Measurements from ENCODE around the gene CASZ1. TPM values are rescaled to one million over a fixed set of nuclear protein-coding genes. Genes with fewer than 3 reads are reported as not detected.
A peak's percentile ranks its signal among the peaks of the same experiment; 100 is the strongest.

CASZ1 gene
- total RNA-seq, 1 experiment from 2014 or later, result 1.1 TPM

GRCh38 chr1:10652626-10653025 lies 143.8 kb downstream of the CASZ1 start:
- no peak for DNase-seq (ENCODE audit: low spot score)

- no peak for DNase-seq (ENCODE audit: low spot score)
Measured at GRCh38 chr1:10651793-10652192, 144.7 kb downstream of the CASZ1 start.

- DNase-seq (ENCODE audit: low spot score), result peak; percentile 10
Measured at GRCh38 chr1:10651389-10651766, 145.1 kb downstream of the CASZ1 start.

- DNase-seq (ENCODE audit: low spot score), result no peak
Measured at GRCh38 chr1:10650556-10651388, 145.7 kb downstream of the CASZ1 start.

- no peak for DNase-seq (ENCODE audit: low spot score)
Measured at GRCh38 chr1:10649517-10650201, 146.8 kb downstream of the CASZ1 start.

- no peak for DNase-seq (ENCODE audit: low spot score)
Measured at GRCh38 chr1:10648689-10649516, 147.5 kb downstream of the CASZ1 start.

GRCh38 chr1:10647414-10648170 lies 148.9 kb downstream of the CASZ1 start:
- no peak for DNase-seq (ENCODE audit: low spot score)

- peak; percentile 39 for DNase-seq (ENCODE audit: low spot score)
Measured at GRCh38 chr1:10646347-10646861, 150.0 kb downstream of the CASZ1 start.

GRCh38 chr1:10644307-10645128 lies 151.9 kb downstream of the CASZ1 start:
- DNase-seq (ENCODE audit: low spot score), result peak; percentile 64

- DNase-seq (ENCODE audit: low spot score), result no peak
Measured at GRCh38 chr1:10643607-10644306, 152.7 kb downstream of the CASZ1 start.

- DNase-seq (ENCODE audit: low spot score), result no peak
Measured at GRCh38 chr1:10642403-10643080, 153.9 kb downstream of the CASZ1 start.

GRCh38 chr1:10641976-10642375 lies 154.5 kb downstream of the CASZ1 start:
- no peak for DNase-seq (ENCODE audit: low spot score)

GRCh38 chr1:10640843-10641553 lies 155.4 kb downstream of the CASZ1 start:
- DNase-seq (ENCODE audit: low spot score), result no peak

GRCh38 chr1:10639775-10640578 lies 156.5 kb downstream of the CASZ1 start:
- no peak for DNase-seq (ENCODE audit: low spot score)

- DNase-seq (ENCODE audit: low spot score), result no peak
Measured at GRCh38 chr1:10639011-10639774, 157.3 kb downstream of the CASZ1 start.

- no peak for DNase-seq (ENCODE audit: low spot score)
Measured at GRCh38 chr1:10638559-10639005, 157.9 kb downstream of the CASZ1 start.

Data from A172 (cell line).